Measurements from ENCODE around the gene COQ8A. TPM values are rescaled to one million over a fixed set of nuclear protein-coding genes. Genes with fewer than 3 reads are reported as not detected.
A peak's percentile ranks its signal among the peaks of the same experiment; 100 is the strongest.
"Not testable (repeated sequence)": the region's sequence is repeated elsewhere in the genome, so short reads cannot be mapped to it uniquely, and the experiment has no call there.

COQ8A gene
- total RNA-seq, 1 donor from 2014 or later, result 28.0 TPM

- Mint-ChIP-seq H3K4me1 (ENCODE audit: low read depth) (no peaks in the 10 kb centered on the region), H3K9me3 (no peaks in the 10 kb centered on the region), H3K4me3 (ENCODE audit: low read depth) (no peak overlapping the region), H3K36me3 (ENCODE audit: low read depth) (peaks cover 2% of the 10 kb centered on the region), H3K27ac (no peak overlapping the region), H3K27me3 (ENCODE audit: low read depth) (no peaks in the 10 kb centered on the region)
- intact Hi-C loops (cut with micrococcal nuclease), result no loop called here
- DNase-seq (ENCODE audit: low spot score), result no peak
Observed at GRCh38 chr1:226904772-226905171, 35.3 kb upstream of the COQ8A start.

DNA sequence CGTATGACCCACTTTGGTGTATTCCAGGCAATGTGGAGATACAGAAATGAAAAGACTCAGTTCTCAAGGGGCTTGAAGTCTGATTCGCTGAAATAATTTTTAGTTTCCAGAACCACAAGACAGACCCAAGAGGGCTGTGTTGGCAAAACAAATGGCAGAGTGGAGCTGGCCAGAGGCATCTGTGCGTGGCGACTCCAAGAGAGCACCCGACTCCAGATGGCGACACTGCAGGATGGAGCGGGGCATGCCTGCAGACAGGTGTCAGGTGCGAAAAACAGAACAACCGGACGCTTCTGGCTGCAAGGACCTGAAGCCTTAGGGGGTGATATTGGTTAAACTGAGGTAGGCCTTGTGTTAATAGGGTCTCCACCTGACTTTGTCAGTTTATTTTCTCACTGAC is 31.7 kb upstream of the COQ8A start:
- no peak for DNase-seq (ENCODE audit: low spot score)
- no peak overlapping the region for H3K27ac Mint-ChIP-seq
- no peak overlapping the region for H3K4me3 Mint-ChIP-seq (ENCODE audit: low read depth)
- intact Hi-C loops (cut with micrococcal nuclease), result no loop called here
- peaks cover 3% of the 10 kb centered on the region for H3K4me1 Mint-ChIP-seq (ENCODE audit: low read depth)
- no peaks in the 10 kb centered on the region for H3K36me3 Mint-ChIP-seq (ENCODE audit: low read depth)
- H3K27me3 Mint-ChIP-seq (ENCODE audit: low read depth), result no peaks in the 10 kb centered on the region
- no peaks in the 10 kb centered on the region for H3K9me3 Mint-ChIP-seq

DNA sequence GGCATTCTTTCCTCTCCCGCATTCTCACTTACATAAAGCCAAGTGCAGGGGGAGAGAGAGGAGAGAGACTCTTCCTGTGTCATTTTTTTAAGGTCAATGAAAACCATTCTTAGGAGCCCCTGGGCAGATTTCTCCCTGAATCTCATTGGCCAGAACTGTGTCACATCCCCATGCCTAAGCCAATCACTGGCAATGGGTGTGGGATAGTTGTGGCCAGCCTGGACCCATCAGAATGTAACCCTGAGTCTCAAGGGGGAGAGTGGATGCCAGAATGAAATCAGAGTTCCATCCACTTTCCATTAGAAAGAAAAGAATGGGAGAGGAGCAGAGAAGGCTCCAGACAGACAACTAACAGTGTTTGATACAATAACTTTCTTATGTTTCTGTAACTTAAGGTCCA is 31.2 kb upstream of the COQ8A start:
- H3K4me1 Mint-ChIP-seq (ENCODE audit: low read depth), result peaks cover 3% of the 10 kb centered on the region
- no peak overlapping the region for H3K27ac Mint-ChIP-seq
- no peak overlapping the region for H3K4me3 Mint-ChIP-seq (ENCODE audit: low read depth)
- intact Hi-C loops (cut with micrococcal nuclease), result no loop called here
- H3K27me3 Mint-ChIP-seq (ENCODE audit: low read depth), result no peaks in the 10 kb centered on the region
- H3K36me3 Mint-ChIP-seq (ENCODE audit: low read depth), result no peaks in the 10 kb centered on the region
- no peaks in the 10 kb centered on the region for H3K9me3 Mint-ChIP-seq
- no peak for DNase-seq (ENCODE audit: low spot score)

DNA sequence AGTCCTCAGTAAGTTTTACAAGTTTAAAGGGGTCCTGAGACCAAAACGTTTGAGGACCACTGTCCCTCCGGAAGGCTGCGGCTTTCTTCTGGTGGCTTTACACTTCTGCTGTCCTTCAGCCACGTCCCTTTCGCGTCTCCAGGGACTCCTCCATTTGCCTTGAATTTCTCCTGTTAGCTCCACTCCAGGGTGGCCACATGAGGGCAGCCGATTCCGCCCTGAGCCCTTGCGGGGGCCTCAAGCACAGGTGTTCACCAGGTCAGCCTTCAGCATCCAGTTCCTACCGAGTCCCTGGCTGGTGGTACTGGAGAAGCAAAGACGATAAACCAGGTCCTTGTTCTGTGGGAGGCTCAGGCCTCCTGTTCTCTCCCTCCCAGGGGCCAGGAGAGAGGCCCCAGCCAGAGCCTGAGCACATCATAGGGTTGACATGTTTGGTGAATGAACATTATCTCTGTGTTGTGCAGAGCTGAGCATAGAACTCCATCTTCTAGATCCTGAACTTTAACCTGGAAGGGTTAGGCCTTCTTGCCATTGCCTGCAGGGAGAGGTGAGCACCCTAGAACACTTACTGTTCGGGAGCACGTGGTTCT is 27.4 kb upstream of the COQ8A start:
- peaks cover 17% of the 10 kb centered on the region for H3K4me1 Mint-ChIP-seq (ENCODE audit: low read depth)
- no peaks in the 10 kb centered on the region for H3K36me3 Mint-ChIP-seq (ENCODE audit: low read depth)
- H3K27me3 Mint-ChIP-seq (ENCODE audit: low read depth), result no peaks in the 10 kb centered on the region
- H3K9me3 Mint-ChIP-seq, result no peaks in the 10 kb centered on the region
- no peak overlapping the region for H3K4me3 Mint-ChIP-seq (ENCODE audit: low read depth)
- intact Hi-C loops (cut with micrococcal nuclease), result no loop called here
- no peak overlapping the region for H3K27ac Mint-ChIP-seq
- DNase-seq (ENCODE audit: low spot score), result peak; percentile 22

- Mint-ChIP-seq H3K9me3 (no peaks in the 10 kb centered on the region), H3K27ac (peak overlapping the region; percentile 24), H3K4me1 (ENCODE audit: low read depth) (peaks cover 17% of the 10 kb centered on the region), H3K4me3 (ENCODE audit: low read depth) (no peak overlapping the region), H3K27me3 (ENCODE audit: low read depth) (no peaks in the 10 kb centered on the region), H3K36me3 (ENCODE audit: low read depth) (no peaks in the 10 kb centered on the region)
- intact Hi-C loops (cut with micrococcal nuclease), result no loop called here
- no peak for DNase-seq (ENCODE audit: low spot score)
Observed at GRCh38 chr1:226915672-226915995, 24.5 kb upstream of the COQ8A start.

DNA sequence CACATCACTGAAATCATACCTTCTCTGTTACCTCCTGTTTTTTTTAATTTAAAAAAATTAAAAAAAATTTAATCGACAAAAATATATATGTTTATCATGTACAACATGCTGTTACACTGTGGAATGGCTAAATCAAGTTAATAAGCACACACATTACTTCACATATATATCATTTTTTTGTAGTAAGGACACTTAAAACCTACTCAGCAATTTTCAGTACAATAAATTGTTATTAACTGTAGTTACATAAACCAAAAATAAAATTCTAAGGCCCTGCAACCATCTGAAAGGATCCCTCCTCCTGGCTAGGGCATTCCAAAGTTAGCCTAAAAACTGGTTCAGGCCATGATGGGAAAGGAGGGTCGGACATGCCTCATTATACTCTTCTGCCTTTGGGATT is 23.6 kb upstream of the COQ8A start:
- Mint-ChIP-seq H3K9me3 (no peaks in the 10 kb centered on the region), H3K4me1 (ENCODE audit: low read depth) (peaks cover 17% of the 10 kb centered on the region), H3K27ac (no peak overlapping the region), H3K4me3 (ENCODE audit: low read depth) (no peak overlapping the region), H3K27me3 (ENCODE audit: low read depth) (no peaks in the 10 kb centered on the region), H3K36me3 (ENCODE audit: low read depth) (no peaks in the 10 kb centered on the region)
- intact Hi-C loops (cut with micrococcal nuclease), result no loop called here
- DNase-seq (ENCODE audit: low spot score), result no peak

DNA sequence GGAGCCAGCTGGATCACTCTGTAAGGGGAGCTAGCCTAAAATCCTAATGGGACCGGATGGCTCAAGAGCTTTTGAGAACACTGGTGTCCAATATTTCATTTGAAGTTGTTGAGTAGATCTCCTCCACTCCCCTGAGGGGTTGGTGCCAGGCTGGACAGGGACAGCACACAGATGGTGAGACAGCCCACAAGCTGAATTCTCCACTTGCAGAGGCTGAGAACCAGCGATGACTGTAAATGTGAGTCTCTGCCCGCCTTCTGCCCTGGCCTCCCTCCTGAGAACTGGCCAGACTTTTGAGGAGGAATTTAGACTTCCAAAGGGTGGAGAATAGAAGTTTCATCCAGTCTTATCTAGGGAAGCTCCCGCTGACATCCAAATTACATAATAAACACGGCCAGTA is 20.5 kb upstream of the COQ8A start:
- no peaks in the 10 kb centered on the region for H3K9me3 Mint-ChIP-seq
- intact Hi-C loops (cut with micrococcal nuclease), result no loop called here
- peaks cover 7% of the 10 kb centered on the region for H3K4me1 Mint-ChIP-seq (ENCODE audit: low read depth)
- no peaks in the 10 kb centered on the region for H3K36me3 Mint-ChIP-seq (ENCODE audit: low read depth)
- no peak for DNase-seq (ENCODE audit: low spot score)
- H3K27ac Mint-ChIP-seq, result no peak overlapping the region
- H3K27me3 Mint-ChIP-seq (ENCODE audit: low read depth), result no peaks in the 10 kb centered on the region
- no peak overlapping the region for H3K4me3 Mint-ChIP-seq (ENCODE audit: low read depth)

GRCh38 chr1:226919995-226920394 is 20.1 kb upstream of the COQ8A start:
- Mint-ChIP-seq H3K36me3 (ENCODE audit: low read depth) (no peaks in the 10 kb centered on the region), H3K9me3 (no peaks in the 10 kb centered on the region), H3K4me1 (ENCODE audit: low read depth) (peaks cover 6% of the 10 kb centered on the region), H3K27ac (no peak overlapping the region), H3K27me3 (ENCODE audit: low read depth) (no peaks in the 10 kb centered on the region), H3K4me3 (ENCODE audit: low read depth) (no peak overlapping the region)
- no peak for DNase-seq (ENCODE audit: low spot score)
- intact Hi-C loops (cut with micrococcal nuclease), result no loop called here

DNA sequence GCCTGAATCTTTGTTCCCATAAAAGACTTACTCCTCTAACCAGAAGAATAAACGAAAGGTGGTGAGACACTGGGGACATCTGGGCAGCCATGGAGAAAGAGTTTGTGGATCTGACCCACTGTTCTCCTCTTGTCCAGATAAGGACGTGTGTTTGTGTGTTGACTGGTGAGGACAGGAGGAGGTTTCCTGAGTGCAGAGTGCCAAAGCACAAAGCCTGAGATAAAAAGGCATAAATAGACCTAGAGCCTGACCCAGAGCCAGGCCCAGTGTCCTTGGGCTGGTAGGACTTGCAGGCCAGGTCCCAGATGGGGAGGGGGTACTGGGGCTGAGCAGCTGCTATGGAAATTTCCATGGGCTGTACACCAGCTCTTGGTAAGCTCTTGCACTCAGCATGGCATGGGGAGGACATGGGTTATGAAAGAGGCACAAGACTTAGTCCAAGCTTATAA is 19.6 kb upstream of the COQ8A start:
- no peaks in the 10 kb centered on the region for H3K27me3 Mint-ChIP-seq (ENCODE audit: low read depth)
- H3K36me3 Mint-ChIP-seq (ENCODE audit: low read depth), result no peaks in the 10 kb centered on the region
- H3K4me3 Mint-ChIP-seq (ENCODE audit: low read depth), result no peak overlapping the region
- H3K27ac Mint-ChIP-seq, result no peak overlapping the region
- peaks cover 2% of the 10 kb centered on the region for H3K4me1 Mint-ChIP-seq (ENCODE audit: low read depth)
- intact Hi-C loops (cut with micrococcal nuclease), result no loop called here
- H3K9me3 Mint-ChIP-seq, result no peaks in the 10 kb centered on the region
- no peak for DNase-seq (ENCODE audit: low spot score)

- Mint-ChIP-seq H3K27me3 (ENCODE audit: low read depth) (peaks cover 2% of the 10 kb centered on the region), H3K4me1 (ENCODE audit: low read depth) (no peaks in the 10 kb centered on the region), H3K9me3 (peaks cover 1% of the 10 kb centered on the region), H3K4me3 (ENCODE audit: low read depth) (no peak overlapping the region), H3K27ac (no peak overlapping the region), H3K36me3 (ENCODE audit: low read depth) (no peaks in the 10 kb centered on the region)
- no peak for DNase-seq (ENCODE audit: low spot score)
- intact Hi-C loops (cut with micrococcal nuclease), result no loop called here
Observed at GRCh38 chr1:226921504-226921903, 18.6 kb upstream of the COQ8A start.

- H3K4me3 Mint-ChIP-seq (ENCODE audit: low read depth); H3K27me3 Mint-ChIP-seq (ENCODE audit: low read depth); intact Hi-C loops (cut with micrococcal nuclease); DNase-seq (ENCODE audit: low spot score); H3K4me1 Mint-ChIP-seq (ENCODE audit: low read depth); H3K27ac Mint-ChIP-seq; H3K36me3 Mint-ChIP-seq (ENCODE audit: low read depth): not testable (repeated sequence)
- H3K9me3 Mint-ChIP-seq, result peaks cover 25% of the 10 kb centered on the region
Observed at GRCh38 chr1:226929260-226930111, 10.6 kb upstream of the COQ8A start.

GRCh38 chr1:226934483-226935237 is 5.4 kb upstream of the COQ8A start:
- no peak for DNase-seq (ENCODE audit: low spot score)
- peaks cover 30% of the 10 kb centered on the region for H3K9me3 Mint-ChIP-seq
- no peak overlapping the region for H3K4me3 Mint-ChIP-seq (ENCODE audit: low read depth)
- no peak overlapping the region for H3K27ac Mint-ChIP-seq
- no peaks in the 10 kb centered on the region for H3K27me3 Mint-ChIP-seq (ENCODE audit: low read depth)
- peaks cover 17% of the 10 kb centered on the region for H3K4me1 Mint-ChIP-seq (ENCODE audit: low read depth)
- intact Hi-C loops (cut with micrococcal nuclease), result no loop called here
- H3K36me3 Mint-ChIP-seq (ENCODE audit: low read depth), result peaks cover 24% of the 10 kb centered on the region

Measured in activated T-helper 2 cell treated with anti-CD3 and anti-CD28 coated beads, Interferon-gamma antibody, Interleukin-2, Interleukin-4, amounts not matched to agents 10 μg/mL and 5 μg/mL and 100 μg/mL, durations not matched to agents 14 hours and 24 hours and 36 hours (primary cell).